DOHH2 (cell line): ENCODE results near the gene NHERF1.

Source experiments
- H3F3A ChIP-seq: fragments of 200-600 bp; sonication (generic), shearing (Covaris generic); 2 replicates; pipeline ENCODE4 v1.6.0; 2016; ENCODE audit warnings: antibody characterized with exemption, mild to moderate bottlenecking; ENCODE audit not compliant: control insufficient read depth, insufficient read depth
- H3K27ac ChIP-seq: fragments of 200-600 bp; sonication (generic); 2 replicates; pipeline ENCODE4 v1.5.1; 2014; ENCODE audit warnings: low read depth, mild to moderate bottlenecking, low read length, moderate library complexity
- H3K27me3 ChIP-seq: fragments of 200-600 bp; sonication (generic); 2 replicates; pipeline ENCODE4 v1.6.1; 2014; ENCODE audit warnings: mild to moderate bottlenecking, low read length, mixed read lengths; ENCODE audit not compliant: control insufficient read depth
- H3K36me3 ChIP-seq: fragments of 200-600 bp; sonication (generic); 2 replicates; pipeline ENCODE4 v1.6.1; 2014; ENCODE audit warnings: mild to moderate bottlenecking, low read length, moderate library complexity, mixed read lengths; ENCODE audit not compliant: control insufficient read depth
- H3K4me1 ChIP-seq: fragments of 200-600 bp; sonication (generic); 2 replicates; pipeline ENCODE4 v1.6.1; 2014; ENCODE audit warnings: mild to moderate bottlenecking, low read length, mixed read lengths; ENCODE audit not compliant: control insufficient read depth
- H3K4me2 ChIP-seq: fragments of 200-600 bp; sonication (generic); 2 replicates; pipeline ENCODE4 v1.6.0; 2014; ENCODE audit warnings: mild to moderate bottlenecking, low read length, moderate library complexity
- H3K4me3 ChIP-seq: fragments of 200-600 bp; sonication (generic); 2 replicates; pipeline ENCODE4 v1.5.1; 2014; ENCODE audit warnings: mild to moderate bottlenecking, low read length, mixed read lengths
- H3K79me2 ChIP-seq: fragments of 200-600 bp; sonication (generic); 2 replicates; pipeline ENCODE4 v1.6.1; 2014; ENCODE audit warnings: mild to moderate bottlenecking, low read length, mixed read lengths; ENCODE audit not compliant: control insufficient read depth
- H3K9me2 ChIP-seq: fragments of 200-600 bp; sonication (generic); replicated peaks from 2 replicates; pipeline ENCODE4 v1.6.1; 2014; ENCODE audit warnings: mild to moderate bottlenecking, low read length, mixed read lengths; ENCODE audit not compliant: control insufficient read depth
- H3K9me3 ChIP-seq: fragments of 200-600 bp; sonication (generic); 2 replicates; pipeline ENCODE4 v1.6.1; 2014; ENCODE audit warnings: antibody characterized with exemption, low read length, mixed read lengths; ENCODE audit not compliant: control insufficient read depth, insufficient read depth
- H4K20me1 ChIP-seq: fragments of 200-600 bp; sonication (generic); 2 replicates; pipeline ENCODE4 v1.6.0; 2014; ENCODE audit warnings: low read depth, mild to moderate bottlenecking, antibody characterized with exemption, low read length, moderate library complexity; ENCODE audit not compliant: control insufficient read depth, insufficient read depth
- CTCF ChIP-seq: fragments of 200-600 bp; sonication (generic); IDR thresholded peaks from one replicate; pipeline ENCODE4 v1.5.1; 2014; ENCODE audit warnings: antibody characterized with exemption, mild to moderate bottlenecking, low read depth, low read length; ENCODE audit not compliant: poor library complexity, severe bottlenecking
- EZH2phosphoT487 ChIP-seq: fragments of 200-600 bp; sonication (generic); IDR thresholded peaks from 2 replicates; pipeline ENCODE4 v1.6.1; 2017; ENCODE audit warnings: borderline replicate concordance, mild to moderate bottlenecking, antibody characterized with exemption, low read length, moderate library complexity, mixed read lengths

The NHERF1 gene

GRCh38 chr17:74776044-74776962, 27.9 kb downstream of the NHERF1 start, which contains the start of gene NAT9:
NAT9 (minus strand) TSS chr17:74776345; CDS start chr17:74775698, 647 bp downstream.
- Histone ChIP-seq H3K4me3 (peak within 1 kb of the TSS; percentile 89), H3K27ac (peak within 1 kb of the TSS; percentile 42; the same call in 1 of the 2 replicates), H3K4me1 (peaks cover 38% of the 10 kb centered on the region), H3K9me3 (no peaks in the 10 kb centered on the region), H4K20me1 (peaks cover 17% of the 10 kb centered on the region; the same call in 1 of the 2 replicates), H3K4me2 (peak within 1 kb of the TSS; percentile 84), H3F3A (peaks cover 14% of the 10 kb centered on the region), H3K79me2 (peaks cover 20% of the 10 kb centered on the region), H3K36me3 (peaks cover 32% of the 10 kb centered on the region), H3K27me3 (no peaks in the 10 kb centered on the region), H3K9me2 (no peaks in the 10 kb centered on the region)
- TF ChIP-seq CTCF (no peak), EZH2phosphoT487 (no peak)

GRCh38 chr17:74776990-74777389, 28.6 kb downstream of the NHERF1 start:
- peaks cover 20% of the 10 kb centered on the region for H3K79me2 ChIP-seq
- H3K4me1 ChIP-seq = peaks cover 39% of the 10 kb centered on the region

GRCh38 chr17:74777901-74778515, 29.6 kb downstream of the NHERF1 start:
- Histone ChIP-seq H3K9me3 (no peaks in the 10 kb centered on the region), H3K36me3 (peaks cover 15% of the 10 kb centered on the region), H3K4me3 (no peak overlapping the region), H3K27ac (no peak overlapping the region), H3K9me2 (no peaks in the 10 kb centered on the region), H3K4me2 (no peak overlapping the region), H3K79me2 (peaks cover 20% of the 10 kb centered on the region), H3K27me3 (no peaks in the 10 kb centered on the region), H3F3A (peaks cover 14% of the 10 kb centered on the region), H3K4me1 (peaks cover 39% of the 10 kb centered on the region), H4K20me1 (peaks cover 17% of the 10 kb centered on the region; the same call in 1 of the 2 replicates)
- no peak for TF ChIP-seq EZH2phosphoT487
- TF ChIP-seq CTCF = no peak

More at GRCh38 chr17:74776990-74777389, 28.6 kb downstream of the NHERF1 start:
- H3K4me3 ChIP-seq = peak overlapping the region; percentile 89
- no peak overlapping the region for H3K27ac ChIP-seq
- H3F3A ChIP-seq = peaks cover 14% of the 10 kb centered on the region
- peaks cover 25% of the 10 kb centered on the region for H3K36me3 ChIP-seq
- no peak for TF ChIP-seq EZH2phosphoT487
- TF ChIP-seq CTCF = no peak
- peaks cover 17% of the 10 kb centered on the region; the same call in 1 of the 2 replicates for H4K20me1 ChIP-seq
- H3K9me2 ChIP-seq = no peaks in the 10 kb centered on the region
- H3K4me2 ChIP-seq = peak overlapping the region; percentile 84
- no peaks in the 10 kb centered on the region for H3K9me3 ChIP-seq
- H3K27me3 ChIP-seq = no peaks in the 10 kb centered on the region
